ENCODE results near the gene RAB27B. TPM values are rescaled to one million over a fixed set of nuclear protein-coding genes. Genes with fewer than 3 reads are reported as not detected.
"Not testable (repeated sequence)": the region's sequence is repeated elsewhere in the genome, so short reads cannot be mapped to it uniquely, and the experiment has no call there.

The RAB27B gene
- total RNA-seq, 1 experiment from 2014 or later = 0.03 TPM

GRCh38 chr18:54850598-54850997 lies 22.3 kb downstream of the RAB27B start:
- in situ Hi-C loops (cut with HindIII; ENCODE audit: low pct_unique_long_range_greater_than_20kb, low sequenced_read_pairs) = no loop called here

DNA sequence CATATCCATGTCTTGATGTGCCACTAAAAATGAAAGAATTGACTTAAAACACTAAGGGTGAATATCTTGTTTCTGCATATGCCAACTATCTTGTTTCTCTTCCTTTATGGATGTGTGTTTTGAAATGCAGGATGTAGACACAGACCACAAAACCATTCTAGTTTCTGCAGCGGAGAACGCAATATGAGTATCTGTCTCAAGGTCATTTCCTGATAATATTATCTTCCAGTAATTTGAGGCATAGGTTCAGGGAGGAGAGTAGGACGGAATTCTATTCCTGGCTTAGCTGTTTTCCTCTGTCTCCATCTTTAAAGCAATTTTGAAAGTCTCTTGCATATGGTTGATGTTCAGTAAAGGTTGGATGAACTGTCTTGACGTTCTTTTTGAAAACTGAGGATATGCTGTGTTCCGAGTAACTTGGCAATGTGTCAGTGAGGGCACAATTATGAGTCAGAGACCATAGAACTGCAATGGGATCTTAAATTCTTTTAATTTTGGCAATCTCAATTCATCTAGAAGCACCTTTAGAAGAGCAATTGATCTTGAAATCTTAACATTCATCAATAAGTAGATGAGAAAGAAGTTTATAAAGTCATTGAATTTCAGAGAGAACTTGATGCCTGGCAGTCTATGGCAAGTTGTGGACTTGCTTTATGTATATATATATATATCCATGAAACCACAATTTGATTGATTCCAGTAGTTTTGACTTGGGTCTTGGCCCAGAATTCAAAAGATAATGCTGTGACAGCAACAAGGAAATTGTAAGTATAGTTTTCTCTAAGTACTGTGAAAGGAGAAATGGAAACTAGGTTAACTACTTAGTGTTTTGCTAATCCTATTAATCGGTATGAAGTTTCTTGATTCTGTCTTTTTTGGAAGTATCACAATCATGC lies 24.8 kb downstream of the RAB27B start:
- in situ Hi-C loops (cut with HindIII; ENCODE audit: low pct_unique_long_range_greater_than_20kb, low sequenced_read_pairs) = no loop called here
- no peak for DNase-seq (ENCODE audit: low read depth, low spot score)

More at GRCh38 chr18:54850598-54850997, 22.3 kb downstream of the RAB27B start:
- no peak for DNase-seq (ENCODE audit: low read depth, low spot score)

GRCh38 chr18:54855050-54855449 lies 26.8 kb downstream of the RAB27B start:
- in situ Hi-C loops (cut with HindIII; ENCODE audit: low pct_unique_long_range_greater_than_20kb, low sequenced_read_pairs); DNase-seq (ENCODE audit: low read depth, low spot score): not testable (repeated sequence)

DNA sequence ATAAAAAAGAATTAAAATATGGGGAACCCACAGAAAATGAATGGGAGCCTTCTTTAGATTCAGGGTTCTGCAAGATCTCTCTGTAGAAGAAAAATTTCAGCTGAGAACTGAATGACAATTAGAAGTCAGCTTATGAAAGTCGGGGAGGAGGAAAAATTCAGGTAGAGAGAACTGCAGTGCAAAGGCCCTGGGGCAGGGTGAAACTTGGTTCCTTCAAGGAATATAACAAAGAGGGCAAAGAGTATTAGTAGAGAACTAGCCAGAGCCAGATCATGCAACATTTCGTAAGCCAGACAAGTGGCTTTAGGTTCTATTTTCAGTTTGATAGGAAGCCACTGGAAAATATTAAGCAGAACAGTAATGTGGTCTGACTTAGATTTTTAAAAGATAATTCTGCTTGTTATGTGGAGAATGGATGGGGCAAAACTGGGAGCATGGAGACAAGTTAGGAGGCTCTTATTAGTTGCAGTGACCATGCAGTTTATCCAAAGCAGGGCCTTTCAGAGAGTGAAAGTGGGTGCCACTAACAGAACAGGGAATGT lies 27.9 kb downstream of the RAB27B start:
- in situ Hi-C loops (cut with HindIII; ENCODE audit: low pct_unique_long_range_greater_than_20kb, low sequenced_read_pairs) = no loop called here

DNA sequence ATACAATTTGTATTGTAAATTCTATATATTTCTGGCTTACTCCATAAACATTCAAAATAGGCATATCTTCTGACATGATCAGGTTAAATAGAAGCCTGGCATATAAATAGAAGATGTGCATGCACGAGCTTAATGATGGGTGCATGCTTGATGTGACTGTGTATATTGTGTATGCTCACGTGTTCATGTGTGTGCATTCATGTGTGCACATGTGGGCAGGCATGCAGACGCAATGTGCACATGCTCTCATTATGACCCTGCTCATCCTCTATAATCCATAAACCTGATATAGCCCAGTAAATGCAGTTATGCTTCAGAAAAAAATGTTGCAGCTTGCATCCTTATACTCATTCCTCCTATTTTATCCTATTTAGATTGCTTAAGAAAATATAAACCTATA lies 29.2 kb downstream of the RAB27B start:
- in situ Hi-C loops (cut with HindIII; ENCODE audit: low pct_unique_long_range_greater_than_20kb, low sequenced_read_pairs) = no loop called here

More for the DNA sequence above, 27.9 kb downstream of the RAB27B start:
- no peak for DNase-seq (ENCODE audit: low read depth, low spot score)

DNA sequence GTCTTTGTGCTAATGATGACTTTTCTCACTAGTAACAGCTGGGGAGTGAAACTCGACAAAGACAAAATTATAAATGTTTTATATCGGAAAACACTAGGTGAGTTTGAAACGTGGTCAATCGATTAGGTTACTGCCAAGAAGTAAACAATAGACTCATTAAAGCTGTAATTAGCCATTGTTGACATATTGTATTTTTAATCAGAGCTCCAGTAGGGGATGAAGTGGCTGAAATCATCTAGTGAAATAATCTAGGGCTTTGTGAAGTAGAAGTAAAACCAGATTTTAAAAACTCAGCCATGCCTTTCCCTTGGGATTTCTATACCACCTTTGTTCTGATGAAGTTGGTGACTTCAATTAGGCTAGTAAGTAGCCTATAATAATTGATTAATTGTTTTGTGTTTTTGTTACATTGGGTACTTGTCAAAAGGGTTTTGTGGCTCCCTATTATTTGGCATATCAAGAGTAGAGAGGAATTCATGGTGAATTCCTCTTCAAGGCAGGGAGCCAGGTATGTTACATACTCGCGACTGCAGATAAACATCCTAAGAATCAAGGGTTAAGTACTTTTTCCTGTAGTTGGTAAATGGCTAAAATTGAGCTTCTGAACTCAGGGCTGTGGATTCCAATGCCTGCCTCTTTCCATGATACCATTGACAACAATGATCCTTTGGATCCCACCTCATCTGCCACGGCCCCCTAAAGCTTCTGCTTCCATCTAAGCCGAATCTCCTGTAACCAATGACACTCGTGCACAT lies 31.6 kb downstream of the RAB27B start:
- DNase-seq (ENCODE audit: low read depth, low spot score) = no peak
- in situ Hi-C loops (cut with HindIII; ENCODE audit: low pct_unique_long_range_greater_than_20kb, low sequenced_read_pairs) = no loop called here

More for the DNA sequence above, 29.2 kb downstream of the RAB27B start:
- no peak for DNase-seq (ENCODE audit: low read depth, low spot score)

- in situ Hi-C loops (cut with HindIII; ENCODE audit: low pct_unique_long_range_greater_than_20kb, low sequenced_read_pairs) = no loop called here
- DNase-seq (ENCODE audit: low read depth, low spot score) = no peak
Observed at GRCh38 chr18:54860941-54861340, 32.7 kb downstream of the RAB27B start.

- no peak for DNase-seq (ENCODE audit: low read depth, low spot score)
- in situ Hi-C loops (cut with HindIII; ENCODE audit: low pct_unique_long_range_greater_than_20kb, low sequenced_read_pairs) = no loop called here
Observed at GRCh38 chr18:54867131-54867530, 38.9 kb downstream of the RAB27B start.

DNA sequence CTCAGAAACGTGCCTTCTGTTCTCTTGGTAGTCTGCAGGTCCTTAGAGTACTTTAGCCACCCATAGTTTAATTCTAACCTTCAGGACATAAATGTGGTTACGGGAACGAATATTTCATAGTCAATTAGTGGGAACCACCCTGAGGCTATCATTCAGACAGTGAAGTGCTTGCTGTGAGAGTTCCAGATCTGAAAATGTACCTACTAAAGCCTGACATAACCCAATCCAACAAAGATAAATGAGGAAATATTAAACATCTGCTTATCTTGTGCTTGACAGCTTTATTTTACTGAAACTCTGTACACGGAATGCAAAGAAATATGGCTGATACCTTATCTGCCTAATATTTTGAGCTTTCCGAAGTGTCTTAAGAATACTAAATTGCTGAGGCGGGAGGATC lies 43.0 kb downstream of the RAB27B start:
- no peak for DNase-seq (ENCODE audit: low read depth, low spot score)
- in situ Hi-C loops (cut with HindIII; ENCODE audit: low pct_unique_long_range_greater_than_20kb, low sequenced_read_pairs) = no loop called here

DNA sequence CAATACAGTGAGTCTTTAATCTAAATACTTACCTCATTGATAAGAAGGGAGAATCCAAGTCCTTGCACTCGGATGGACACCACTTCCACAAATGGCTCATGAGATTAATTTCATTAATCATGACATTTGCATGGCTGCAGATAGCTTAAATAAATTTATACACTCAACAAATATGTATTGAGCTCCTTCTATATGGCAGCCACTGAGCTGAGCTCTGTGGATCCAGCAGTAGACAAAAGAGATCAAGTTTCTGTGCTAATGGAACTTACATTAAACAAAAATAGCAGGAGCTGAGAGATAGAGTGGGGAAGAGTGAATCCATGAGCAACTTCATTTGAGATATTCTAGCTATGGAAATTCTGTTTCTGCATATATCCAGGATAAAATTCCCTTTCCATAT lies 44.4 kb downstream of the RAB27B start:
- no peak for DNase-seq (ENCODE audit: low read depth, low spot score)
- in situ Hi-C loops (cut with HindIII; ENCODE audit: low pct_unique_long_range_greater_than_20kb, low sequenced_read_pairs) = no loop called here

GRCh38 chr18:54873884-54874255 lies 45.6 kb downstream of the RAB27B start:
- no peak for DNase-seq (ENCODE audit: low read depth, low spot score)
- in situ Hi-C loops (cut with HindIII; ENCODE audit: low pct_unique_long_range_greater_than_20kb, low sequenced_read_pairs) = no loop called here

- no peak for DNase-seq (ENCODE audit: low read depth, low spot score)
Observed at GRCh38 chr18:54875063-54875462, 46.8 kb downstream of the RAB27B start.

GRCh38 chr18:54877076-54877475 lies 48.8 kb downstream of the RAB27B start:
- in situ Hi-C loops (cut with HindIII; ENCODE audit: low pct_unique_long_range_greater_than_20kb, low sequenced_read_pairs) = no loop called here
- DNase-seq (ENCODE audit: low read depth, low spot score) = no peak

More at GRCh38 chr18:54875063-54875462, 46.8 kb downstream of the RAB27B start:
- in situ Hi-C loops (cut with HindIII; ENCODE audit: low pct_unique_long_range_greater_than_20kb, low sequenced_read_pairs) = no loop called here

GRCh38 chr18:54878159-54878622 lies 49.9 kb downstream of the RAB27B start:
- DNase-seq (ENCODE audit: low read depth, low spot score) = no peak
- in situ Hi-C loops (cut with HindIII; ENCODE audit: low pct_unique_long_range_greater_than_20kb, low sequenced_read_pairs) = no loop called here

DNA sequence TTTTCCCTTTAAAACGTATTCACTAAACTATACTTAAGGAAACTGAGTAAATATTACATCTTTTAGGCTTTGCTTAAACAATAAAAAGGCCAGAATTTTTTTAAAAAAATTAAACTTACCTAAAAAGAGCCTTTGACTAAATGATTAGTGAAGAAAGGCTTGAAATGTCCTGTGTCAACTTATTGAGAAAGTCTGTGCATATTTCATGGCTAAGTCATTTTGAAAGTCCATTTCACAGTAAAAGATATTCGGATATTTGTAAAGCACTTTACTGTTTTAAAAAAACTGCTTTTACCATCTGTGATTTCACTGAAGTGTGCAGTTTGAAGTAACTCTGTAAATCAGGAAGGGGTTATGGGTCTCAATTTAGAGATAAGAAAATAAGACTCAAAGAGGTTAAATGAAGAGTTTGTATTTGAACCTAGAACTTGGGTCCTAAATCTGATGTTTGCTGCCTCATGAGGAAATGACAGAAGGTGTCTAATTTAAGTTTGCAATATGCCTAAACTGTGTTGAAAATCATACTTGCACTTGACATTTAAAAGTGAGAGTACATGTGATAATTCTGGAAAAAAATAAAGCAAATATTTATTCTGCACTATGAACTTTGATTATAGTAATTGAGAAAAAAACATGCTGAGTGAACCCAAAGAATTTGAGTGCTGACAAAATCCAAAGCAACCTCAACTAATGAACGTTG lies 50.5 kb downstream of the RAB27B start:
- no peak for DNase-seq (ENCODE audit: low read depth, low spot score)
- in situ Hi-C loops (cut with HindIII; ENCODE audit: low pct_unique_long_range_greater_than_20kb, low sequenced_read_pairs) = no loop called here

DNA sequence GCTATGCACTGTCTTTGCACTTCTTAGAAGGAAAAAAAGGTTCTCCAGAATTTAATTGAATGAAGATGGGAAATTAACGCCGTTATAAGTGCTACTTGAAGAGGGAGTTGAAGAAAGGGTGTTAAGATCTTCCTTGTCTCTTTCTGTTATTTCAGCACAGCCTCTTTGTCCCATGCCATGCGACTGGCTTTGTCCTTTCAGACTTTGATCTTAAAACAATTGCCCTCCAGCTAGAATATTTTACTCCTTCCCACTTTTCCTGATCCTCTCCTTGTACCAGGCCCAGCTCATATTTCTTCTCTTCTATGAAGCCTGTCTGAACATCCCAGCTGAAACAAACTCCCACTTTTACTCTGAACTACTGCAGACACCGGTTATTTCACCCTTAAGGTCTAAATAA lies 51.4 kb downstream of the RAB27B start:
- DNase-seq (ENCODE audit: low read depth, low spot score) = no peak
- in situ Hi-C loops (cut with HindIII; ENCODE audit: low pct_unique_long_range_greater_than_20kb, low sequenced_read_pairs) = no loop called here

- DNase-seq (ENCODE audit: low read depth, low spot score) = no peak
- in situ Hi-C loops (cut with HindIII; ENCODE audit: low pct_unique_long_range_greater_than_20kb, low sequenced_read_pairs) = no loop called here
Observed at GRCh38 chr18:54880395-54881105, 52.3 kb downstream of the RAB27B start.

All from SK-MEL-5 (cell line).